Progenitor cell of endocrine pancreas (in vitro differentiated cells): ENCODE measurements around the gene VWA8. TPM values are rescaled to one million over a fixed set of nuclear protein-coding genes. Genes with fewer than 3 reads are reported as not detected.

Experiments used
- DNase-seq: peaks from one replicate; pipeline ENCODE4 v3.0.0; 2021; ENCODE audit warnings: low spot score; ENCODE audit not compliant: unreplicated experiment
- H3K27ac Mint-ChIP-seq: 2 replicates; pipeline ENCODE4 v1.8.0; 2021; ENCODE audit warnings: mild to moderate bottlenecking, moderate library complexity, mixed read lengths
- H3K27me3 Mint-ChIP-seq: 2 replicates; pipeline ENCODE4 v1.8.0; 2021; ENCODE audit warnings: mixed read lengths
- H3K36me3 Mint-ChIP-seq: 2 replicates; pipeline ENCODE4 v1.8.0; 2022; ENCODE audit warnings: mixed read lengths; ENCODE audit not compliant: insufficient read depth
- H3K4me1 Mint-ChIP-seq: 2 replicates; pipeline ENCODE4 v1.8.0; 2021; ENCODE audit warnings: low read depth, mixed read lengths
- H3K4me3 Mint-ChIP-seq: 2 replicates; pipeline ENCODE4 v1.8.0; 2021; ENCODE audit warnings: low read depth, mild to moderate bottlenecking, moderate library complexity, mixed read lengths
- H3K9me3 Mint-ChIP-seq: 2 replicates; pipeline ENCODE4 v1.8.0; 2021; ENCODE audit warnings: low read depth, mixed read lengths
- microRNA-seq: library from miRNA; unstranded; fragments of <30 nt; microRNA quantifications from one replicate; pipeline ENCODE4 v1.1.0, GENCODE V29; 2020; ENCODE audit warnings: borderline number of aligned reads; ENCODE audit not compliant: unreplicated experiment
- total RNA-seq: library from RNA; stranded (reverse); gene quantifications from 2 replicates; pipeline ENCODE4 v1.2.1, GENCODE V29; 2021
- TF ChIP-seq, protein P1 (sequence below): fragments of 200-600 bp; sonication (generic); IDR thresholded peaks from one replicate; pipeline ENCODE4 v1.5.0; 2021; ENCODE audit warnings: antibody characterized with exemption, mild to moderate bottlenecking; ENCODE audit not compliant: unreplicated experiment

VWA8 gene
- total RNA-seq, 1 donor from 2014 or later: 24.1 TPM

DNA sequence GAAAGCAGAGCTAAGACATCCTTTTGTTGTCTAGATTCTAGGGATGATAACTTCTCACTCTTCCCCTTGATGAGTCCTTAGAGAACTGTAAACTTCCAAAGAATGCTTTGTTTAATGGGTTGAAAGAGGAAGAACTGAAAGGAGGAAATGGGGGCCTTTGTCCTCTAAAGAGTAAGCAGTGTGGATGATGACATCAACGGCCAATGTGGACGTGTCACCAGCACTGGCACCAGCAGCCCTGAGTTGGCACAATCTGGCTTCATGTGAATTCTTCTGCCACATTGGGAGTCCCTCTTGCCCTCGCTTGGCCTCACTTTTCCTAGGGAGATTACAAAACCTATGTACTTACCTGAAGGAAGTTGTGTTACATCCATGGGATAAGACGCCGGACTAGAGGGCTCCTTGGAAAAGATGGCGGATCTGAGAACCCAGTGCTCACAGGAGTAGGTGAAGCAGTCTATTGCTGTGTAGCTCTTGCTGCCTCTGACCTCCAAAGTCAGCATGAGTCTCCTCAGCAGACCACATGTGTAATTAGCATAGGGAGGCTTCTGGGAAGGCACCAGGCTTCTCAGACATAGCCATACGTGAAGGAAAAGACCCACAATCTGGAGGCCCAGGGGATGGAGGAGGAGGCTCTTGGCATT lies 440.8 kb downstream of the VWA8 start:
- Mint-ChIP-seq H3K4me3 (no peak overlapping the region), H3K27ac (no peak overlapping the region), H3K36me3 (no peaks in the 10 kb centered on the region), H3K27me3 (peaks cover 16% of the 10 kb centered on the region), H3K4me1 (peaks cover 9% of the 10 kb centered on the region), H3K9me3 (peaks cover 3% of the 10 kb centered on the region)
- TF ChIP-seq, protein P1, sequence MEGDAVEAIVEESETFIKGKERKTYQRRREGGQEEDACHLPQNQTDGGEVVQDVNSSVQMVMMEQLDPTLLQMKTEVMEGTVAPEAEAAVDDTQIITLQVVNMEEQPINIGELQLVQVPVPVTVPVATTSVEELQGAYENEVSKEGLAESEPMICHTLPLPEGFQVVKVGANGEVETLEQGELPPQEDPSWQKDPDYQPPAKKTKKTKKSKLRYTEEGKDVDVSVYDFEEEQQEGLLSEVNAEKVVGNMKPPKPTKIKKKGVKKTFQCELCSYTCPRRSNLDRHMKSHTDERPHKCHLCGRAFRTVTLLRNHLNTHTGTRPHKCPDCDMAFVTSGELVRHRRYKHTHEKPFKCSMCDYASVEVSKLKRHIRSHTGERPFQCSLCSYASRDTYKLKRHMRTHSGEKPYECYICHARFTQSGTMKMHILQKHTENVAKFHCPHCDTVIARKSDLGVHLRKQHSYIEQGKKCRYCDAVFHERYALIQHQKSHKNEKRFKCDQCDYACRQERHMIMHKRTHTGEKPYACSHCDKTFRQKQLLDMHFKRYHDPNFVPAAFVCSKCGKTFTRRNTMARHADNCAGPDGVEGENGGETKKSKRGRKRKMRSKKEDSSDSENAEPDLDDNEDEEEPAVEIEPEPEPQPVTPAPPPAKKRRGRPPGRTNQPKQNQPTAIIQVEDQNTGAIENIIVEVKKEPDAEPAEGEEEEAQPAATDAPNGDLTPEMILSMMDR: no peak
- DNase-seq: no peak

Small RNA genes lying within 50 kb of the gene (microRNA-seq; reads per million reads assigned to microRNA genes)
- not detected for gene MIR5006

Other genes with a start within 250 kb of the VWA8 start
- gene DGKH, start 87.5 kb upstream of the VWA8 start, total RNA-seq: 5.3 and 6.3 TPM in 2 replicates